SKM-1 (cell line): ENCODE results near the gene UNC93B1.
A peak's percentile ranks its signal among the peaks of the same experiment; 100 is the strongest.

Experiments used
- DNase-seq: peaks from one replicate; lab custom pipeline; 2025; ENCODE audit not compliant: unreplicated experiment; lab: John Stamatoyannopoulos, UW

UNC93B1 gene, protein sequence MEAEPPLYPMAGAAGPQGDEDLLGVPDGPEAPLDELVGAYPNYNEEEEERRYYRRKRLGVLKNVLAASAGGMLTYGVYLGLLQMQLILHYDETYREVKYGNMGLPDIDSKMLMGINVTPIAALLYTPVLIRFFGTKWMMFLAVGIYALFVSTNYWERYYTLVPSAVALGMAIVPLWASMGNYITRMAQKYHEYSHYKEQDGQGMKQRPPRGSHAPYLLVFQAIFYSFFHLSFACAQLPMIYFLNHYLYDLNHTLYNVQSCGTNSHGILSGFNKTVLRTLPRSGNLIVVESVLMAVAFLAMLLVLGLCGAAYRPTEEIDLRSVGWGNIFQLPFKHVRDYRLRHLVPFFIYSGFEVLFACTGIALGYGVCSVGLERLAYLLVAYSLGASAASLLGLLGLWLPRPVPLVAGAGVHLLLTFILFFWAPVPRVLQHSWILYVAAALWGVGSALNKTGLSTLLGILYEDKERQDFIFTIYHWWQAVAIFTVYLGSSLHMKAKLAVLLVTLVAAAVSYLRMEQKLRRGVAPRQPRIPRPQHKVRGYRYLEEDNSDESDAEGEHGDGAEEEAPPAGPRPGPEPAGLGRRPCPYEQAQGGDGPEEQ

GRCh38 chr11:68003846-68004550, at the start of gene UNC93B1:
Gene UNC93B1, minus strand, starts transcription at chr11:68004097. Its CDS starts 54 bp downstream, at chr11:68004043.
- peak; percentile 45 for DNase-seq

DNA sequence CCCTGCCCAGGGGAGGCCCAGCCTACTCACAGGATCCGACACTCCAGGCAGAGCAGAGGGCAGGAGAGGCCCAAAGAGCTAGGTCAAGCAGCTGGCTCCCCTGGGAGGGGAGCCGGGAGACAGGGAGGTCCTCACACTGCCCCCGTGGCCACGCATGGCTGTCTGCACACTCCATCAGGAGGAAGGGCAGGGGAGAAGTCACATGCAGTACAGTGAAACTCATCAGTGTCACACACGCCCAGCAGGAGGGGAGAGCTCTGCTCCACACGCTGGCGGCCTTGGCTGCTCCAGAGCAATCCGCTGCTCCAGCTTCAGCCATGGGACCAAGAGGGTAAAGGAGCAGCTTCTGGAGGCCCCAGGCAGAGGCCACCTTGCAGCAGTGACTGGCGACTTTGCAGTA, 49.2 kb upstream of the UNC93B1 start:
- DNase-seq, result no peak

DNA sequence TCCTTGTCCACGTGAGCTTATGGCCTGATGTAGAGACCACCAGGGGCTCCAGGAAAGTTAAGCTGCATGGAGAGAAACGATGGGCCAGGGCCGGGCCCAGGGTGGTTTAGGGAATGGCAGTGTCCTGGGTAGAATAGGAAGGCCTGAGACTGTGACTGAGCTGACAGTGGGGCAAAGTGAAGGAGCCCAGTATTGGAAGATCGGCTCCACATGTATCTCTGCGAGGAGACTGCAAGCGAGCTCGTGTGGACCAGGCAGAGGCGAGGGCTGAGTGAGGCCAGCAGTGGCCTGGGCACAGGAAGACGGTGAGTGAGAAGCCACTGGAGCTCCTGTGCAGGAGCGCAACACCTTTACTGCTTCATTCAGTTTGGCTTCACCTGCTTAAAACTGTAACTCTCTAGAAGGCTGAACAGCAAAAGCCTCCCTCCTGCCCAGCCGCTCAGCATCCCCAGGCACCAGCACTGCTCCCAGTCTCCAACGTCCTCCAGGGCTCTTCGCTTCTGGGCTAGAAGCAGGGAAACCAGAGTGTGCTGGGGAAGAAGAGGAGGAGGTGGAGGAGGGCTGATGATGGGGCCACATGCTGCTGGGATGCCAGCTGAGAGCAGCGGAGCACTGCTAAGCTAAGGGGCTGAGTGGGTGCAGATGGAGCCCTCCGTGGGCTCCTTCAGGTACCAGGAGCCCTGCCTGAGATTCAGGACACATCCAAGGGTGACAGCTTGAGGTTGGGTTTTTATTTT, 48.4 kb upstream of the UNC93B1 start:
- no peak for DNase-seq

DNA sequence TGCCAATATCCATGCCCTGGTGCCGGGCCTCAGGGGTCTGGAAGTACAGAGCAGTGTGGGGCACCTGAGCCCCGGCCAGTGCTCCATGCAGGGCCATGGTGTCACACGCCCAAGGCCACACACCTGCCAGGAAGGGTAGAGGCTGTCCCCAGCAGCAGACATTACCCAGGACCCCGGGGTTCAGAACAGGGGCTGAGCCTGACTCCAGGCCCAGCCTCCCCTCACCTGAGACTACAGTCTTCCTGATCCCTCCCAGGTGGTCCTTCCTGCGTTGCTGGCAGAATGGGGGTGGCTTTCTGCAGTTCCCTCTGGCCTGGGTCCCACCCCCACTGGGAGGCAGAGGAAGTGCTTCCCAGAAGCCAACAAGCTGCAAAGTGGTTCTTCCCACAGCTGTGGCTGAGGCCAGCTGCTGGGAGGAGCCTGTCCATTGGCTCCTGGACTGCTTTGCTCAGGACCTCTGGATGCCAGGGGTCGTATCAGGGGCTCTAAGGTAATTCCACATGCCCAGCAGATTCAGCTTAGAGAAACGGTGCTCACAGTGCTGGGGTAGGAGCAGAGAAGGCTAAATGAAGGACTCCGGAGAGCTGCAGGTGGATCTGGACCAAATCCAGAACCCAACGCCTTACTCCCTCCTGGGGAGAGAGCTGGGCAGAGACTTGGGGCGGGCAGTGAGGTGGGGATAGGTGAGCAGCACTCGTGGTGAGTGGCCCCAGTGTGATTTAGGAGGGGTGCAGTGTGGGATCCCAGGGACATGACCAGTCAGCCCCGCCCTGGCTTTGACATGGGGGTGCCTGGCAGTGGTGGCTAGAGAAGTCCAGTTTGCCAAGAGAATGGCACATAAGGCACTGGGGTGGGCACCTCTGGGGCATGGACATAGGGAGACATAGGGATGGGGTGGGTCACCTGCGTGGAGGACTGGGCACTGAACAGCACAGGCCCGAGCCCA, 47.6 kb upstream of the UNC93B1 start:
- DNase-seq, result no peak

DNA sequence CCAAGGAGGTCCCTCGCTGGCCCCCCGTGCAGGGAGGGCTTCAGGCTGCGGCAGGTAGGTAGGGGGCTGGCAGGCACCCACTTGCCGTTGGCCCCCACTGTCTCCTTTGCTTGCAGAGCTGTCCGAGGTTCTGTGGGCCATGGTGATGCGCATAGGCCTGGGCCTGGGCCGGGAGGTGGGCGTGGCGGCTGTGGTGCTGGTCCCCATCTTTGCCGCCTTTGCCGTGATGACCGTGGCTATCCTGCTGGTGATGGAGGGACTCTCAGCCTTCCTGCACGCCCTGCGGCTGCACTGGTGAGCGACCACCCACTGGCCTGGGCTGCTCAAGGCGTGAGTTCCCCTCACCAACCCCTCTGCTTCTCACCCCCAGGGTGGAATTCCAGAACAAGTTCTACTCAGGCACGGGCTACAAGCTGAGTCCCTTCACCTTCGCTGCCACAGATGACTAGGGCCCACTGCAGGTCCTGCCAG, 46.5 kb upstream of the UNC93B1 start:
- DNase-seq, result no peak

DNA sequence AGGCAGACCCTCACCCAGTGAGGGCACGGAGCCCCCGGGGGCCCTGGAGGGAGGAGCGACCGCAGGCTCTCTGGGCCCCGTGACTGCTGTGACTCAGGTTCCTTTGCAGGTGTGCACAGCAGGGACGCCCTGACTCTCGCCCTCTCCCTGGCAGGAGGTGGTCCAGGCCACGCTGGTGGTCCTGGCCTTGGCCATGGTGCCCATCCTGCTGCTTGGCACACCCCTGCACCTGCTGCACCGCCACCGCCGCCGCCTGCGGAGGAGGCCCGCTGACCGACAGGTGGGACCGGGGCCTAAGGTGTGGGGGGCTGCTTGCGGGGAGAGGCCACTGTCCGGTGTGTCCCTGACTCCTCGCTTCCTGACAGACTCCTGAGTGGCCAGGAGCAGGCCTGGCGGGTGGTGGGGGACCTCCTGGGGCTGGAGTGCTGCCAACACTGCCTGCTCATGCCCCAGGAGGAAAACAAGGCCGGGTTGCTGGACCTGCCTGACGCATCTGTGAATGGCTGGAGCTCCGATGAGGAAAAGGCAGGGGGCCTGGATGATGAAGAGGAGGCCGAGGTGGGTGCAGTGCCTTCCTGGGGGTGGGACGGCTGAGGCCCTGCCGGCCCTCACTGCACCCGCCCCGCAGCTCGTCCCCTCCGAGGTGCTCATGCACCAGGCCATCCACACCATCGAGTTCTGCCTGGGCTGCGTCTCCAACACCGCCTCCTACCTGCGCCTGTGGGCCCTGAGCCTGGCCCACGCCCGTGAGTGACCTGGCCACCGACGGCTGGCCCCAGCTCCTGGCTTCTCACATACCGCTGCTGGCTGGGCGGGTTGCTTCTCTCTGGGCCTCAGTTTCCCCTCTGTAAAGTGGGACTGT, 45.8 kb upstream of the UNC93B1 start:
- DNase-seq, result no peak

DNA sequence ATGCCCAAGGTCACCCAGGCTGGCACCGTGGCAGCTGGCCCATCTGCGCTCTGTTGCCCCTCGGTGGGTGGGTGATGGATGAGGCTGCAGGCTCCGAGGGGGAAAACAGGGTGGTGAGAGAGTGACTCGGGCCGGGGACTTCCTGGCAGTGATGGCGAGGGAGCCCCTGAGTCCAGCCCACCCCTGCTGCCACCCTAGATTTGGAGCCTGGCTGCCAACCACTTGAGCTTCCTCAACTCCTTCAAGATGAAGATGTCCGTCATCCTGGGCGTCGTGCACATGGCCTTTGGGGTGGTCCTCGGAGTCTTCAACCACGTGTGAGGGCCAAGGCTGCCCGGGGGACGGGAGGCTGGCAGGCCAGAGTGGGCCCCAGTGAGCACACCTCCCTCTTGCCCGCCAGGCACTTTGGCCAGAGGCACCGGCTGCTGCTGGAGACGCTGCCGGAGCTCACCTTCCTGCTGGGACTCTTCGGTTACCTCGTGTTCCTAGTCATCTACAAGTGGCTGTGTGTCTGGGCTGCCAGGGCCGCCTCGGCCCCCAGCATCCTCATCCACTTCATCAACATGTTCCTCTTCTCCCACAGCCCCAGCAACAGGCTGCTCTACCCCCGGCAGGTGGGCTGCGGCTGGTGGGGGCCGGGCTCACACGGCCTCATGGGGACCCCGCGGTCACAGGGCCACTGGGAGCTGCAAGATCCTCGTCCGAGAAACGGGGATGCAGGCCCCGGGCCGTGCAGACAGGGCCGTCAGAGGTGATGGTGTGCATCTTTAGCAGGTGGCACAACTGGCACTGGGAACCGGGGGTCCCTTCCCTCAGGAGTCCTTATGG, 45.0 kb upstream of the UNC93B1 start:
- DNase-seq, result no peak

GRCh38 chr11:68047437-68048290, 43.8 kb upstream of the UNC93B1 start:
- DNase-seq, result no peak

DNA sequence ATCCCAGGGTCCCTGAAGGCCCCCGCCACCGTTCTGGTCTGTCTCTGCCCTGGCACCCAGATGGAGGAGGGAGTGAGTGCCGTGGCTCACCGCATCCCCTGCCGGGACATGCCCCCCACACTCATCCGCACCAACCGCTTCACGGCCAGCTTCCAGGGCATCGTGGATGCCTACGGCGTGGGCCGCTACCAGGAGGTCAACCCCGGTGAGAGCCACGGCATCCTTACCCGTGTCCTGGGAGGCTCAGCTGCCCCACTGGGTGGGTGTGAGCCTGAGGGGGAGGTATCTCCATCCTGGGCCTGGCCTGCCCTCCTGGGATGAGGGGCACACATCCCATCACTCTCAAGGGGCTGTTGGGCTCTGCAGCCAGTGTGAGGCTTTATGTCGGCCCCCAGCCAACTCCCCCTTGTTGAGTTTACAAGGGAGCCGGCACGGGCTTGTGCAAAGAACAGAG, 41.0 kb upstream of the UNC93B1 start:
- no peak for DNase-seq

DNA sequence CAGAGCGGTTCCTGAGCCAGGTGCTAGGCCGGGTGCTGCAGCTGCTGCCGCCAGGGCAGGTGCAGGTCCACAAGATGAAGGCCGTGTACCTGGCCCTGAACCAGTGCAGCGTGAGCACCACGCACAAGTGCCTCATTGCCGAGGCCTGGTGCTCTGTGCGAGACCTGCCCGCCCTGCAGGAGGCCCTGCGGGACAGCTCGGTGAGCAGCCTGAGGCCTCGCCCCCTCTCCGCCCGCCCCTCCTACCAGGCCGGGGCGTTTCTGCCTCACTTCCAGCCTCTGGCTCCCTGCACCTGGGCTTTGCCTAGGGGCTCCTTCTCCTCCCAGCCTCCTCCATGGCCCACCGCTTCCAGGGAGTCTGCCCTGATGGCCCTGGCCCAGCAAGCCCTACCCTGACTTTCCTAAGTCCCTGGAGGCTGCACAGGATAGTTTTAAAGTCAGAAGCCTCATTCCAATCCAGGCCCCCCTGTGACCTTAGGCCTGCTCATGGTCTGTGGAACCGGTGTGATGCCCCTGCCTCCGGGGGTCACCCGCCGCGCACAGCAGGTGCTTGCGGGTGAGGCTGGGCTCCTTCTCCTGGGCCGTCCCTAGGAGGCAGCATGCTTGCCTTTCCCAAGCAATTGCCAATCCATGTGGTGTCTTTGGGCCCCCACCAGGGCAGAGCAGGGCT, 40.4 kb upstream of the UNC93B1 start:
- no peak for DNase-seq

DNA sequence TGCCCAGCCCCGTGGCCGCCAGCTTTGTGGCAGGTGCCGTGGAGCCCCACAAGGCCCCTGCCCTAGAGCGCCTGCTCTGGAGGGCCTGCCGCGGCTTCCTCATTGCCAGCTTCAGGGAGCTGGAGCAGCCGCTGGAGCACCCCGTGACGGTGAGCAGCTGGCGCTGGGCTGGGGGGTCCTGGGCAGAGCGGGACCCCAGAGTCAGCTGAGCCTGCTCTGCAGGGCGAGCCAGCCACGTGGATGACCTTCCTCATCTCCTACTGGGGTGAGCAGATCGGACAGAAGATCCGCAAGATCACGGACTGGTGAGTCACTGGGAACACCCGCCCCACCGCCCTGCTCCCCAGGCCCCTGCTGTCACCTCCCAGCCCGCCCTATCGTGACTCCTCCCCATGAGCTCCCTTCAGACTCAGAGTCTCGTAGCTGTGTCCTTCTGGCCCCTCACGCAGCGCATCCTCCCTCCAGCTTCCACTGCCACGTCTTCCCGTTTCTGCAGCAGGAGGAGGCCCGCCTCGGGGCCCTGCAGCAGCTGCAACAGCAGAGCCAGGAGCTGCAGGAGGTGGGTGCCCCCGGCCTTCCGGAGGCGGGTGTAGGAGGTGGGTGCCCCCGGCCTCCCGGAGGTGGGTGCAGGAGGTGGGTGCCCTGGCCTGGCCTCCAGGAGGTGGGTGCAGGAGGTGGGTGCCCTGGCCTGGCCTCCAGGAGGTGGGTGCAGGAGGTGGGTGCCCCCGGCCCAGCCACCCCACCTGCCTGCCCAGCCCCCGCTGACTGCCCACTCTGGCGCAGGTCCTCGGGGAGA, 39.6 kb upstream of the UNC93B1 start:
- DNase-seq, result no peak

- no peak for DNase-seq
Observed at GRCh38 chr11:68043029-68043348, 39.1 kb upstream of the UNC93B1 start.

GRCh38 chr11:68042219-68043028, 38.5 kb upstream of the UNC93B1 start:
- no peak for DNase-seq

GRCh38 chr11:68041617-68042218, 37.8 kb upstream of the UNC93B1 start:
- DNase-seq, result no peak
